H9 (cell line): ENCODE measurements around the gene SMTNL2. TPM values are rescaled to one million over a fixed set of nuclear protein-coding genes. Genes with fewer than 3 reads are reported as not detected.

Experiments used
- DNase-seq: peaks from one replicate; pipeline ENCODE4 v3.0.0-alpha.2; 2017
- H2AFZ ChIP-seq: one replicate; pipeline ENCODE4 v1.6.1; 2013; ENCODE audit warnings: mild to moderate bottlenecking, low read length, control low read depth, moderate library complexity
- H2AK5ac ChIP-seq: 2 replicates; pipeline ENCODE4 v1.6.1; 2013; ENCODE audit warnings: low read length, control low read depth, mixed read lengths; ENCODE audit not compliant: insufficient read length
- H2BK120ac ChIP-seq: one replicate; pipeline ENCODE4 v1.6.1; 2013; ENCODE audit warnings: low read depth, mild to moderate bottlenecking, low read length, control low read depth, inconsistent platforms; ENCODE audit not compliant: poor library complexity, severe bottlenecking
- H2BK12ac ChIP-seq: 2 replicates; pipeline ENCODE4 v1.6.1; 2013; ENCODE audit warnings: low read length, control low read depth, mixed read lengths, low read depth; ENCODE audit not compliant: insufficient read length
- H2BK15ac ChIP-seq: 2 replicates; pipeline ENCODE4 v1.6.1; 2013; ENCODE audit warnings: low read depth, low read length, control low read depth
- H2BK20ac ChIP-seq: one replicate; pipeline ENCODE4 v1.6.1; 2013; ENCODE audit warnings: low read depth, mild to moderate bottlenecking, low read length, control low read depth, inconsistent platforms; ENCODE audit not compliant: poor library complexity, severe bottlenecking
- H2BK5ac ChIP-seq: 2 replicates; pipeline ENCODE4 v1.6.1; 2013; ENCODE audit warnings: low read length, control low read depth, mixed read lengths; ENCODE audit not compliant: insufficient read length
- H3K14ac ChIP-seq: 2 replicates; pipeline ENCODE4 v1.6.1; 2013; ENCODE audit warnings: low read length, control low read depth; ENCODE audit not compliant: insufficient read depth
- H3K18ac ChIP-seq: 2 replicates; pipeline ENCODE4 v1.6.1; 2013; ENCODE audit warnings: low read depth, mild to moderate bottlenecking, mixed read lengths, low read length, control low read depth; ENCODE audit not compliant: insufficient read length
- H3K23ac ChIP-seq: 2 replicates; pipeline ENCODE4 v1.6.1; 2013; ENCODE audit warnings: low read length, control low read depth, mixed read lengths, low read depth; ENCODE audit not compliant: insufficient read length
- H3K23me2 ChIP-seq: 2 replicates; pipeline ENCODE4 v1.6.1; 2013; ENCODE audit warnings: low read depth, mild to moderate bottlenecking, mixed read lengths, low read length, control low read depth; ENCODE audit not compliant: insufficient read length, poor library complexity, severe bottlenecking
- H3K27ac ChIP-seq: 2 replicates; pipeline ENCODE4 v1.5.1; 2013; ENCODE audit warnings: low read length, control low read depth, mixed read lengths, low read depth; ENCODE audit not compliant: insufficient read length
- H3K27me3 ChIP-seq: 2 replicates; pipeline ENCODE4 v1.6.1; 2013; ENCODE audit warnings: low read length, control low read depth, inconsistent platforms; ENCODE audit not compliant: insufficient read depth
- H3K4ac ChIP-seq: 2 replicates; pipeline ENCODE4 v1.6.1; 2013; ENCODE audit warnings: low read depth, mild to moderate bottlenecking, control low read depth, inconsistent platforms, low read length, moderate library complexity
- H3K4me1 ChIP-seq: 2 replicates; pipeline ENCODE4 v1.6.1; 2013; ENCODE audit warnings: low read length, control low read depth, inconsistent platforms; ENCODE audit not compliant: insufficient read depth
- H3K4me2 ChIP-seq: 2 replicates; pipeline ENCODE4 v1.6.1; 2013; ENCODE audit warnings: low read length, control low read depth, mixed read lengths; ENCODE audit not compliant: insufficient read length, insufficient read depth
- H3K56ac ChIP-seq: 2 replicates; pipeline ENCODE4 v1.6.1; 2013; ENCODE audit warnings: low read depth, mild to moderate bottlenecking, mixed read lengths, low read length, control low read depth; ENCODE audit not compliant: insufficient read length
- H3K79me1 ChIP-seq: 2 replicates; pipeline ENCODE4 v1.6.1; 2013; ENCODE audit warnings: low read depth, mild to moderate bottlenecking, moderate library complexity, low read length, control low read depth, inconsistent platforms; ENCODE audit not compliant: insufficient read depth, poor library complexity, severe bottlenecking
- H3K79me2 ChIP-seq: 2 replicates; pipeline ENCODE4 v1.6.1; 2013; ENCODE audit warnings: low read length, control low read depth, inconsistent platforms; ENCODE audit not compliant: insufficient read depth
- H3K9ac ChIP-seq: 2 replicates; pipeline ENCODE4 v1.6.1; 2013; ENCODE audit warnings: low read length, control low read depth, mixed read lengths; ENCODE audit not compliant: insufficient read length; ENCODE audit errors: extremely low read depth
- H3K9me3 ChIP-seq: one replicate; pipeline ENCODE4 v1.6.1; 2013; ENCODE audit warnings: low read depth, low read length, inconsistent platforms; ENCODE audit not compliant: control insufficient read depth
- H3T11ph ChIP-seq: one replicate; pipeline ENCODE4 v1.6.1; 2013; ENCODE audit warnings: mild to moderate bottlenecking, low read length, control low read depth, inconsistent platforms
- H4K20me1 ChIP-seq: one replicate; pipeline ENCODE4 v1.6.1; 2013; ENCODE audit not compliant: control insufficient read depth, insufficient read length, insufficient read depth
- H4K5ac ChIP-seq: 2 replicates; pipeline ENCODE4 v1.6.1; 2013; ENCODE audit warnings: low read depth, mild to moderate bottlenecking, mixed read lengths, low read length, control low read depth; ENCODE audit not compliant: insufficient read length
- H4K8ac ChIP-seq: replicated peaks from 2 replicates; pipeline ENCODE4 v1.6.1; 2013; ENCODE audit warnings: low read length, control low read depth, mixed read lengths, low read depth; ENCODE audit not compliant: insufficient read length
- H4K91ac ChIP-seq: 2 replicates; pipeline ENCODE4 v1.6.1; 2013; ENCODE audit warnings: low read depth, mild to moderate bottlenecking, moderate library complexity, mixed read lengths, low read length, control low read depth; ENCODE audit not compliant: insufficient read length
- H3K27ac Mint-ChIP-seq, 3 experiments: 2 replicates in 2 of 3; 3 replicates in 1 of 3; pipeline ENCODE4 v1.8.0; 2020 to 2021; ENCODE audit warnings: mixed read lengths in 3 of 3, mild to moderate bottlenecking in 1 of 3, moderate library complexity in 1 of 3
- H3K27me3 Mint-ChIP-seq: 2 replicates; pipeline ENCODE4 v1.8.0; 2021; ENCODE audit warnings: low read depth, mild to moderate bottlenecking, moderate library complexity, mixed read lengths
- H3K36me3 Mint-ChIP-seq, 3 experiments: 2 replicates in 2 of 3; 3 replicates in 1 of 3; pipeline ENCODE4 v1.8.0; 2020 to 2021; ENCODE audit warnings: low read depth in 3 of 3, mixed read lengths in 3 of 3; ENCODE audit not compliant: insufficient read depth in 1 of 3
- H3K4me1 Mint-ChIP-seq, 2 experiments: 2 replicates each; pipeline ENCODE4 v1.8.0; 2020; ENCODE audit warnings: mixed read lengths in 2 of 2
- H3K4me3 Mint-ChIP-seq, 2 experiments: 2 replicates in 1 of 2; 3 replicates in 1 of 2; pipeline ENCODE4 v1.8.0; 2020 to 2021; ENCODE audit warnings: mild to moderate bottlenecking in 2 of 2, mixed read lengths in 2 of 2, moderate library complexity in 1 of 2
- H3K9me3 Mint-ChIP-seq, 2 experiments: 2 replicates in 1 of 2; 3 replicates in 1 of 2; pipeline ENCODE4 v1.8.0; 2020; ENCODE audit warnings: mild to moderate bottlenecking in 2 of 2, mixed read lengths in 2 of 2, moderate library complexity in 1 of 2
- CTCF ChIP-seq: fragments of 200-600 bp; sonication (generic); conservative IDR thresholded peaks from 3 replicates; pipeline ENCODE4 v1.8.0; 2021; ENCODE audit warnings: antibody characterized with exemption, mild to moderate bottlenecking
- WGBS: extraction: QIAGEN DNeasy Blood & Tissue Kit; methylation state at CpG from one replicate; pipeline ENCODE4 v1.1.7; 2013; ENCODE audit warnings: missing lambda C conversion rate, low lambda C conversion rate, mixed read lengths; ENCODE audit not compliant: insufficient read length; ENCODE audit errors: extremely low coverage; 5-methylcytosine and 5-hydroxymethylcytosine counted together
- total RNA-seq: library from RNA; stranded (reverse); gene quantifications from 2 replicates; pipeline ENCODE4 v1.2.1, GENCODE V29; 2021

SMTNL2 gene
- total RNA-seq, 1 experiment from 2014 or later, result 0.77 TPM

DNA sequence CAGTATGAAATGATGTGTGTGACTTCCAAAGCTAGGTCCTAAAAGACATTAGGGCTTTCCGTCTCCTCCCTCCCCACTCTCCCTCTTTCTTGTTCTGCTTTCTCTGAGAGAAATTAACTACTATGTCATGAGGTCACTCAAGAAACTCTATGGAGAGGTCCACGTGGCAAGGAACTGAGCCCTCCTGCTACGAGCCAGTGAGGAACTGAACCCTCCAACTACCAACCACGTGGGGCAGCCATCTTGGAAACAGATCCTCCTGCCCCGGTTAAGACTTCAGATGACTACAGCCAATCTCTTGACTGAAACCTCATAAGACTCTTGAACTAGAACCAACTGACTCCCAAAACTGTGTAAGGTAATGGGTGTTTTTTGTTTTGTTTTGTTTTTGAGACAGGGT is 61.3 kb downstream of the SMTNL2 start:
- H3K27ac Mint-ChIP-seq, result no peak overlapping the region
- Histone ChIP-seq H3K23me2 (peaks cover 11% of the 10 kb centered on the region), H2BK20ac (no peak overlapping the region), H2BK120ac (no peak overlapping the region), H4K8ac (no peak overlapping the region), H3K23ac (no peak overlapping the region), H3K27ac (no peak overlapping the region), H2AK5ac (no peak overlapping the region), H2BK12ac (no peak overlapping the region), H3K4me1 (peaks cover 3% of the 10 kb centered on the region; the same call in 1 of the 2 replicates), H3K79me2 (no peaks in the 10 kb centered on the region), H3K9me3 (no peaks in the 10 kb centered on the region), H4K20me1 (no peaks in the 10 kb centered on the region), H3K4ac (no peak overlapping the region), H4K5ac (no peak overlapping the region), H2BK15ac (no peak overlapping the region), H2AFZ (no peak overlapping the region), H3T11ph (no peak overlapping the region), H3K56ac (no peak overlapping the region), H3K9ac (no peak overlapping the region), H2BK5ac (no peak overlapping the region), H3K18ac (no peak overlapping the region), H3K4me2 (no peak overlapping the region), H3K14ac (no peak overlapping the region), H3K79me1 (no peaks in the 10 kb centered on the region), H3K27me3 (peaks cover 23% of the 10 kb centered on the region; the same call in 1 of the 2 replicates), H4K91ac (no peak overlapping the region)
- peaks cover 18 to 28% of the 10 kb centered on the region in 2 experiments for H3K4me1 Mint-ChIP-seq
- peaks cover 0 to 2% of the 10 kb centered on the region in 2 experiments; a peak in 1 of 5 replicates for H3K9me3 Mint-ChIP-seq
- H3K27me3 Mint-ChIP-seq, result peaks cover 75% of the 10 kb centered on the region
- TF ChIP-seq CTCF, result no peak
- no peaks in the 10 kb centered on the region; a peak in 2 of 7 replicates for H3K36me3 Mint-ChIP-seq
- WGBS, result no CpG with 5 or more reads among the region's 5 CpGs
- H3K4me3 Mint-ChIP-seq, result no peak overlapping the region
- DNase-seq, result no peak
